GM18498 (cell line): ENCODE data around the gene GSDME.

Source experiments
- ATAC-seq: cut with Tn5 transposase; IDR thresholded peaks from one replicate; pipeline ENCODE4 v1.9.1; 2021; ENCODE audit warnings: mild to moderate bottlenecking, moderate library complexity; ENCODE audit not compliant: unreplicated experiment

GSDME gene

DNA sequence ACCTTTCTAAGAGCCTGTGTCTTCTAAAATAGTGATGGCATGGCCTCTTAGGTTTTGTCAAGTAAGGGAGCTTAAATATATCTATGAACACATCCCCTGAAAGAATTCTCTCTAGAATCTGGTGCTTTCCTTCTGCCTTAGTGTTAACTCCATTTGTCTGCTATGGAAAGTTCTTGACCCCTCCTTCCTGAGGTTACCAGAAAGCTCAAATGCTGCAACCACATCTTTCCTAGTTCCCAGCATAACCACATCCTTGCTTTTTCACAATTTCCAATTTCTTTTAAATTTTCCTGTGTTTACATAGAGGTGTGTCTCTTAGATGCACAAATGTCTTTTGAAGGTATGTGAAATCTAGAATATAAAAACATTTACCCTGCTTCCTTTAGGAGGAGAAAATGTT is 16.4 kb upstream of the GSDME start:
- ATAC-seq, result no peak

DNA sequence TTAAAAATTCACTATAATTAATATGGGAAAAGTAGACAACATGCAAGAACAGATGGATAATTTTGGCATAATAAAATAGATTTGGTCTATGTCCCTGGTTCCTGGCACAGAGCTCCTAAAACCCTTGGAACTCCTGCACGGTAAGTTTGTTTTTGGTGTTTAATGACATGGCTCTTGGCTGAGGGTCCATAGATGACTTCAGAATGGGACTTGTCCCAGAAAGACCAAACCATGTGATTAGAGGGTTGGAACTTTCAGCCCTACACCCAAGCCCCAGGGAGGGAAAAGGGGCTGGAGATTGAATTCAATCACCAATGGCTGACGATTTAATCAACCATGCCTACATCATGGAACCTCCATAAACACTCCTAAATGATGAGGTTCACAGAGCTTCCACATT is 12.6 kb upstream of the GSDME start:
- no peak for ATAC-seq

DNA sequence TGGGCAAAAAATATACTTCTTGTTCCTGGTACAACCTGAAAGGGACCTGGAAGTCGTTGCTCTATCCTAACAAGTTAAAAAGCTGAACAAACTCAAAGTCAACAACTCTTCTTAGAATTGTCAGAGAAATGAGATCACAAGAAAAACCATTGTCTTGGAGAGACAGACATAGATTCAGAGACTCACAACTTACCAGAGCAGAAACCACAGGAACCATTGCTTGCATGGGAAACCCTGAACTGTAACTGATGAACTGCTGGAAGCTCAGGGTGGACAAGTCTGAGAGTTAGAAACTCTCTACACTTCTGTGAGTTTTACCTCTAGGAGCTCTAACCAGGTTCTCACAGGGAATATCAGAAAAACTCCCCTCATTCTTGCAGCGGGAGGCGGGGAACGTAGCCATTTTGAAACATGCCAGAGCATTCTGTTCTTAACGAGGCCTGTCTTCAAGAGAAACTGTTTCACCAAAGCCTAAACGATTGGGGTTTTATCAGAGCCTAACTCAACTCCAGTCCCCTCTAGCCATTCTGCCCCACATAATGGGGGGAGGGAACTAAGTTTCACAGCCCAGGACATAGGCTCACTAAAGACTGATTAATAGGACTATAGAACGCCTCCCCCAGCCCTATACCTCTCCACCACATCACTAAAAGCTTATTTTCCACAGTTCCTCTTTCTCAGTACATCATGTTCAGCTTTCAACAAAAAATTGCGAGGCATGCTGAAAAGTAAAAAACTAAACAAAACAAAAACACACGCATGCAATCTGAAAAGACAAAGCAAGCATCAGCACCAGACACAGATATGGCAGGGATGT is 12.0 kb upstream of the GSDME start:
- no peak for ATAC-seq

DNA sequence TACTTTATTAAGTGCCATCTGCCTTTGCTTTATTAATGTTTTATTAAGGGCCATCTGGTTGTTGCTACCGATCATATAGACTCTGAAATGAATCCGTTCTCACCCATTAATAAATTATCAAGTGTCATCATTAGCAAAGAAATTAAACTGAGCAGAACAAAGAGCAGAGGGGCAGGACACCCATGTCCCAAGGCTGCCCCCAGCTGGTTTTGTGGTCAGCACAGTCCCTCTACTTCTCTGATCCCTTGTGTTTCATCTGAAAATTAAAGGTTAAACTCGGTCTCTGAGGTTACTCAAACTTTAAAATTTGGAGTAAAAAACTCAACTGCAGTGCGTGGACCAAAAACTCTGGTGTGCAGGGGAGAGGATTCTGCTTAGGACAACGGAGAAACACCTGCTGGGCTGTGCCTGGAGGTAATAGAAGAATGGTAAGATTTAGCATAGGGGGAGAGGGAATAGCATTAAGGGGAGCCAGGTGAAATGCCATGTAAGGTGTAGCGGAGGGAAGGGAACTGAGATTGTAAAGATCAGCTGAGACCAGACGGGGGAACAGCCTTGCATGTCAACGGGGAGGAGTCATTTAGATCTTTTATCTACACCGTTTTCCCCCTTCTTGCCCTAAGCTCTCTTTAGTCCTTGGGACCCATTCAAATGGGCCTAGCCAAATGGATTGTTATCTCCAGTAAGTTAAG is 10.8 kb upstream of the GSDME start:
- ATAC-seq, result no peak

DNA sequence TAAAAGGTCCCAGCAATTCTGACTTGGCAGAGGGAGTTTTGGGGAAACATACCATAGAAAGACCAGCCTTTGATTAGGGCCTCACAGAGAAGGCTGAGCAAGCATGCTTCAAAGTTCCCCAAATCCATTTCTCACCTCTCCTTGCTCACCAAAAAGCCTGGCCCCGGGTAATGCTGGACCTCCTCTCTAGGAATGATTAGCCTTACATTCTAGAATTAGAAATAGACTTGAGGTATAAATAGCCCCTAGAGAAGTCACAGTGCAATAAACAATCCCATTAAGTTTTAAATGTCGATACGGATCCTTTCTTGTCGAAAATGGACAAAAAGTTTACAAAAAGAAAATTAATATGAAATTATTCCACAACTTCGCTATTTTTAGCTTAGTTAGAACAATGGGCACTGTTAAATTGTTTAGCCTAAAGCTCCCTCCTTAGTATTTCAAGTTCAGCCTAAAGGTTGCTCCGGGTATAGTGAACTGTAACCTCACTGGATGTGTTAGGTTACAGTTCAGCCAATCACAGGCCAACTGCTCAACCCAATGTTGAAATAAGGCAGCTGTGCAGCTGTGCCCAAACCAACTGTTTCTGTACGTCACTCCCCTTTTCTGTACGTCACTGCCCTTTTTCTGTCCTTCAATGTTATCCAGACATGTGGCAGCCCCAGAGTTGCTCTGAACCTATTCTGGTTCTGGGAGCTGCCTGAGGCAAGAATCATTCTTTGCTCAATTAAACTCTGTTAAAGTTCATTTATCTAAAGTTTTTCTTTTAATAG is 7.9 kb upstream of the GSDME start:
- ATAC-seq, result no peak

DNA sequence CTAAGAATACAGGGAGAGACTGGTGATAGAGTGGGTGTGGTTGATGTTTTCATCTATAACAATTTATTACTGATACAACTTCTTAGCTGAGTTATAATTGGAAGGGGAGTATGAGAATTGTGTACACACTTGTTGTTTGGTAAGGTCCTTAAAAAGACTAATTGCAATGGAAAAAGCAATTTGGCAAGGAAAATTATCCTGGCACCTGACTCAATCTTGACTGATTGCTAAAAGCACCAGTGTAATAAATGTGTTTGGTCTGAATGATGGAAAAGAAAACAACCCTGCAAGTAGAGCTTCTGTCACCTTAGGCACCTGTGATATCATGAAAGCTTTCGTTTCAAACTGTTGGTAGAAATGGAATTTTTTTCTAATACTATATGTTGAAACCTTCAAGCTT is 6.7 kb upstream of the GSDME start:
- ATAC-seq, result no peak

DNA sequence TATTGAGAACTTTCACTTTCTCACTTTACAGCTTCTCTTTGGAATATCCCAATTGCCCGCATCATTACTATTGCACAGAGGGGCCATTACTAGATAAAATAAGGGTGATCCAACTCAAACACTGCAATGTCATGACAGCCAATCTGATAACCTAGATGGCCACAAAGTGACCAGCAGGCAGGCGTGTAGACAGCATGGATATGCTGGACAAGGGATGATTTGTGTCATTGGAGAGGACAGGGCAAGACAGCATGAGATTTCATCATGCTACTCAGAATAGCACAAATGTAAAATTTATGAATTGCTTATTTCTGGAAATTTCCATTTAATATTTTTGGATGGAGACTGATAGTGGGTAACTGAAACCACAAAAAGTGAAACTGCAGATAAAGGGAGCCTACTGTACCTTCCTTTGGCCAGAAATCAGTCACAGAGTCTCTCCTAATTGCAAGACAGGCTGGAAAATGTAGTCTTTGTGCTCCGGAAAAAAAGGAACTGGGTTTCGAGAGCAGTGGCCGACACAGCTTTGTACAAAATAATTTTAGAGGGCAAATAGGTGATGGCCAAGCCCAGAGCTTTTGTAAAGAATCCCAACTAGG is 6.1 kb upstream of the GSDME start:
- ATAC-seq, result no peak

DNA sequence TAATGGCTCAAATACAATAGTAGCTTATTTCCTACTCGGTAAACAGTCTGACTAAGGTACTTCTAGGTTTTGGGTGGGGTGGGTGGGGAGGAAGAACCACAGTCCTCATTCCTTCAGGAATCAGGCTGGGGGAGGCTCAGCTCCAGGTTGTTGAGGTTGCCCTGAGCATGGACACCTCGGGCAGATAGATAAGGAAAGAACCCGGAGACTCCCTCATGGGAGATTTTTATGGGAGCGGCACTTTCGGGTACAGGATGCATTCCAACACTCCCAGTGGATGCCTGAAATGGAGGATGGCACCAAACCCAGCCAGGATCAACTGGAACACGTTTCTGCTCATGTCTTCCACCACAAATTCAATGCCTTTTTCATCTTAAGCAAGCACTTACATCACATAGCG is 5.5 kb upstream of the GSDME start:
- ATAC-seq, result no peak

DNA sequence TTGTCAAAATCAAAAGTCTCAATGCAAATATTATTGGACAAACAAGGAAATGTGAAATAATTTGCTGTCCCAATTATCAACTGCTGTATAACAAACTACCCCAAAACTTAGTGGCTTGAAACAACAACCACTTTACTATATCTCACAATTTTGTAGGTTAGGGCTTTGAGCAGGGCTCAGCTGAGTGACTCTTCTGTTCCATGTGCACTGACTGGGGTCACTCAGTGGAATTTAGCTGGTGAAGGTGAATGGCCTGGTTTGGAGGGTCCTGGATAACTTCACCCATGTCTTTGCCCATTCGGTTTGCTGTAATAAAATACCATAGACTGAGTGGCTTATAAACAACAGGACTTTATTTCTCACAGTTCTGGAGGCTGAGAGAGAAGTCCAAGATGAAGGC is 3.7 kb upstream of the GSDME start:
- no peak for ATAC-seq

DNA sequence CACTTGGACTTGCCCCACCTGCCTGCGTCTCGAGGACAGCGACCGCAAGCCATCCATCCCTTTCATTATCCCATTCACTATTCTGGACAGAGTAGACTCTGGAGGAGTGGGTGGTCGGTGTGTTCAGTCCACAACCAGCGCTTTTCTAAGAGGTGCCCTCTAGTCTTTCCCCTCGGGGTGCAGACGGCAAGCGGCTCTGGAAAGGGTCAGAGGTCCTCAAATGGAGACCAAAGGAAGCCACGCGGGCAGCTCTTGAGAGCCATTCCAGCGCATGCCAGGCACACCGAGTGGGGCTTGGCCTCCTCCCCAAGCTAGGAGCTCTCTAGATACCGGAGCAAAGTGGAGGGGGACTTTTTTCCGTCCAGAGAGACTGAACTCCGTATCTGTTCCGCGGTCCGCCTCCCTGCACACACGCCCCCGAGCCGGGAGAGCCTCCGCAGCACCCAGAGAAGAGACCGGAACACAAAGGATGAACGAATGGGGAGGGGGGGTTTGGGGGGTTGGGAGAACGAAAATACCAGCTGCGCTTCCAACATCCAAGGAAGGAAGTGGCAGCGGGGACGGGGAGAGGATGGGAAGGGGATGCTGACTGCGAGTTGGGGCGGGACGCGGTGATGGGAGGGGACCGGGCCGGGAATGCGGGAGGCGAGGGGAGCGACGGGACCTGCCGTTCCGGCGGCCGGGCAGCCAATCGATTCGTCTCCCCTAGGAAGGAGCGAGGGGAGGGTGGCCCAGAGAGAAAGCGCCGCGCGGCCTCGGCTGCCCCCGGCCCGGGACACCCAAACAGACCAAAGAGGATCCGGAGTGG is 515 bp downstream of the GSDME start:
- ATAC-seq, result peak; percentile 25

DNA sequence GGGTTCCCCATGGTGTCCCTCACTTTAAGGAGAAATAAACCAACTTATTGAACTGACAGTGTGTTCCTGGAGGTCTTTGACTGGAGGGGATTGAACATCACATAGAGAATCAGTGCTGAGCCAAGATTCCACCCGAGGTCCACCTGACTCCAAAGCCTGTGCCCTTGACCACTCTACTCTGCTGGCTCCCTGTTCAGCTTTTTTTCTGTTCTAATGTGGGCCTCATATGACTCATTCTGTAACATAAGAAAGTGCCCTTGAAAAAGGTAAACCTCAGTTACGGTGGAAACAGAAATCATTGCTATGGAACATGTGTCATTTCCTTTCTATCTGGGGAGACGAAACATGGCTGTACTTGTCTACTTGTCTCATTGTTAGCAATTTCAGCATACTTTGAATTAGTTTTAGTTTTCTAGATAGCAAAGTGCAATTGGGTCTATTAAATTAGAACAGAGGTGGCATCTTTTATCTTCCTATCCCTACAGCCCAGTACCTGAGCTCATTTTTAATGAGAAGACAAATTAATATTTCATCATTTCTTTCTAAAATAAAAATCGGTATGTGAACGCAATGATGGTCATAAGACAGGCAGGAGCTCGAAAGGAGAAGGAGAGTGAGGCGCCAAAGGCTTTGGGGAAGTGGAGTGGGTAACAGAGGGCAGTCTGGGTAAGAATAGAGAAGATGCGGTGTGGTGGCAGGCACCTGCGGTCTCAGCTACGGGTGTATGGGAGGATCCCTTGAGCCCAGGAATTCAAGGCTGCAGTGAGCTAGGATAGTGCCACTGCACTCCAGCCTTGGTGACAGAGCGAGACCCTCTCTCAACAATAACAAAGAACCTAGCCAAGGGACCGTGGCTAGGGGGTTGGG is 1.5 kb downstream of the GSDME start:
- ATAC-seq, result peak; percentile 61

DNA sequence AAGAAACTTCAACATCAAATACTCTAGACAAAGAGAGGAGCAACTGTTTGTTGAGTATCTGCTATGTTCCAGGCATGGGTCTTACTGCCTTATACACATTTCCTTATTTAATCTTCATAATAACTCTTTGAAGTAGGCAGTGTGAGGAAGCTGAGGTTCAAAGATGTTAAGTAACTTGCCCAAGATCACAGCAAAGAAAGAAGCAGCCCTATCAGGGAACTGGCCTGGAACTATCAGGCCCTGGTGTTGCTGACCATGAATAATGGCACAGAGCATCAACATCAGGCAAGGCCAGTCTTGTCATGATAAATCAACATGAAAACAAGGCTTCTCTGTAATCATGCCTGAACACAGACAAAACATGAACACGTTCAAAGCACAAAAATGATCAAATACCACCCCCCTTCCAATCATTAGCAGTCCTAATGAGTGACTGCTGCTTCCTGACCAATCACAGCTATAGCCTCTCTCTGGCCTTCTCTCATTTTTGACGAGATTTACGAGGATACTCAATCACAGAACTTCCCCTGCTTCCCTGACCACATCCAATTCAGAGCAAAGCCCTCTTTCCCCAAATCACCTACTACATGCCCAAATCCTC is 2.3 kb downstream of the GSDME start:
- ATAC-seq, result peak; percentile 1

DNA sequence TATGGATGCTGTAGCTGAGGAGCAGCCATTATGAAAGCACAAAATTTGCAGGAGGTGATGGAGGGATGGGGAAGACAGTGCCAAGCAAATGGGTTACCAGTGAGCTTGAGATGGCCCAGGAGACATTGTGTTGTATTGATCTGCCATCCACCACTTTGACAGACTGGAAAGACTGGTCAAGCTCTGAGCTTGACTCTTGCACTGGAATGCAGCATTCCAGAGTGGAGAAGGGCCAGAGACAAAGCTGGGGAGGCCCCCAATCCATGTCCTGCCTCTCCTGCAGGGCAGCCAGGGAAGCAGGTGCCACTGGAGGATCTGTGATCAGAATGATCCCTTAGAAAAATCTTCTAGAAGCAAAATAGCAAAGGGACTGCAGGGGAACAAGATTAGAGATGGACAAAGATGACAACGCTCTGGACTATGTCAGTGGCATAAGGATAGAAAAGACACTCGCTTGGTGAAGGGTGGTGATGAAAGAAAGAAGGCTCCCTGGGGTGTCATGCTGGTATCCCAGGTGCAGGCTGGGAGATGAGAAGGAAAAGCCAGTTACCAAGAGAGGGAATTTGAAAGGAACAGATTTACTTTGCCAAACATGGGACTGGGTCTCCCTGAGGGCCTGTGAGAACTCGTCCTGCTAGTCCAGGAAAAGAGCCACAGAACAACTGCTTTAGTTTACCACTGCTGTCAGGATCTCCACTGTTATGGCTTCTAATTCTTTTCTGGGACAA is 5.0 kb downstream of the GSDME start:
- no peak for ATAC-seq

DNA sequence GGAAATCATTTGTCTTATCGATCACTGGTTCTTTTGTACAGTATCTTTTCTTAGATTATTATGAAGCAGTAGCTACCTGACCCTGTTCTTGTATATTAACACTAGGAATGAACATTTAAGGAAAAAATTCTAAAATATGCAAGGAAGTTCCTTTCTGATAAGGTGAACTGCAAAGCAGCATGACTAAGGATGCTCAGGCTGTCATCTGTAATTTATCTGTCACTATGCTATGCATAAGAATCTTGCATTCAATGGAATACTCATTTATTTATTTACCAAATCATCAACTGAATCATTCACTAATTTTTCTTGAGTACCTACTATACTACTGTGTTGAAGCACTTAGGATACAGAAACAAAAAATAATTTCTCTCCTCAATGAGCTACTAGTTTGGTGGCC is 5.8 kb downstream of the GSDME start:
- ATAC-seq, result no peak

DNA sequence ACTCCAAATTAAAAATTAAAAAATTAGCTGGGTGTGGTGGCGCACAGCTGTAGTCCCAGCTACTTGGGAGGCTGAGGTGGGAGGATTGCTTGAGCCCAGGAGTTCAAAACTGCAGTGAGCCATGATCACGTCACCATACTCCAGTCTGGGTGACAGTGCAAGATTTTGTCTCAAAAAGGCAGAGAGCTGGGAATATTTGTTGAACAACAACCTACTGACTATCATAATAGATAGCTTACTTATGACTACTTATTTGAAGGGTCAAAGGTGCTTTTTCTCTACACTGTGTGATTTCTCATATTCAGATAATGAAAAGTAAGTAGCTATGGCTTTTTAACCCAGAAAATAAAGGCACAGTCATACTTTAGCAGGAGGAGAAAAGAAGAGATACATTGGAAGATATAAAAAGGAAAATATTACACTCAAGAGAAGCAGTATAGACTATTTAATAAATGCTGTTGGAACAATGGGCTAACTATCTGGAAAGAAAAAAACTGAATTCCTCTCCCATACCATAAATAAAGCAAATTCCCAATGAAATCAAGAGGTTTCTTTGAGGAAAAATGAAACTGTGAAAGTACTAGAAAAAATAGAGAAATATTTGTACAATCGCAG is 6.7 kb downstream of the GSDME start:
- ATAC-seq, result no peak

DNA sequence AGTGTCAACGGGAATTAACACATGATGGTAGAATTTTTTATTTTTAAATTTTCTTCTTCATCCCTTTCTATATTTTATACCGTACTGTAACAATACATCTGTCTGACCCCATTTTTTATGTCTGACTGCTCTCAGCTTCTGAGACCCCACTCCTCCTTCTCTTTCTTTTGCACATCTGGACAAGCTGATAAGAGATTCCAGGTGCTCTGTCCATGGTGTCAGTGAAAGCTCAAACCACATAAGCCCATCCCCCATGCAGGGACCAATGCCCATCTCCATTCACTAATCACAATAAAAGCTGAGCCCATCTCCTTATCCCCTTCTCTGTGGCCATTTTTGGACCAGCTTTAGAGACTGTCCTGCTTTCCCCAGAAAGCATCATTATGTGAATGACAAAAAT is 8.7 kb downstream of the GSDME start:
- no peak for ATAC-seq

DNA sequence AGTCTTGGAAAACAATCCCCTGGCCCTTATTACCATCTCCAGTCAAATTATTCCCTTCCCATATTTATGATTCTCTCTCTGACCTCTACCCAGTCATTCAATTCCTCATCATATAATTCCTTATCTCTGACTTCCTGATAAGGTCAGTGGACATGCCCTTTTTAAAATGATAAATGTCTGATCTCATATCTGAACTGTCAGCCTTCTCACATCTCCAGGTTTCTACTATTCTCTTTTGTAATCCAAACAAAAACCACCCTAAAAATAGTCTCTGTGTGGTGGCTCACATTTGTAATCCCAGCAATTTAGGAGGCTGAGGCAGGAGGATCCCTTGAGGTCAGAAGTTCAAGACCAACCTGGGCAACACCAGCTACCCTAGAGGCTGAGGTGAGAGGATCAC is 11.9 kb downstream of the GSDME start:
- no peak for ATAC-seq

DNA sequence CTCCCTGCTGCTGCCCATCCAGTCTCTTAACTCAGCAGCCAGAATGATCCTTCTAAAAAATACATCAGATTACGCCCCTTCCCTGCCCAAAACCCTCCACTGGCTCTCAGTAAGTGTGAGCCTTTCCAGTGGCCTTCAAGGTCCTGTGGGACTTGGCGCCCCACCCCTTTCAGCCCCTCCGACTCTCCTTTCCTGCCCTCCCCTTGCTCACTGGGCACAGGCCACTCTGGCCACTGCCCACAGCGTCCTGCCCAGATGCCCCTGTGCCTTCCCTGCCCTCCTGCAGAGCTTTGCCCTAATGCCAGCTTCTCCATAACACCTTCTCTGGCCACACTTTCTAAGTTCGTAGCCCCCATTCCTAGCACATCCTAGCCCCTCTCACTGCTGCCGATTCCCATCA is 13.8 kb downstream of the GSDME start:
- ATAC-seq, result no peak
